Measurements from ENCODE around the gene THG1L.

The THG1L gene

DNA sequence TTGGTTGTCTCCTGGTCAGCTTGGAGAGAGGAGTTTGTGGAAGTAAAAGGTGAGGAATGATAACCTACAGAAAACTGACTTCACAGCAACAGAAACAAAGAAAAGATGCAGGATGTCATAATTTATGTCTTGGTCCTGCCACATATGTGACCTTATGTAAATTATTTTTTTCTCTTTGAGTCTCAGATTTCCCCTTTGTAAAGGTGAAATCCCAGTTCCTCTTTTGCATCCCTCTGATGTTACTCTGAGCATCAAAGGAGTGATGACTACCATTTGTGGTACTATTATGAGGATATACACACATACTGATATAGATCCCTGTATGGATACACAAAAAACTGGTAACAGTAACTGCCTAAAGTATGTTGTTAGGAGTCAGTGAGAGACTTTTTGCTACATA is 1.4 kb upstream of the THG1L start:
- H3K36me3 ChIP-seq (ENCODE audit: insufficient read depth, low read length): peaks cover 4% of the 10 kb centered on the region
- H3K4me1 ChIP-seq (ENCODE audit: control insufficient read depth, insufficient read depth, low read length): peaks cover 3% of the 10 kb centered on the region
- no peak overlapping the region for H3K4me3 ChIP-seq (ENCODE audit: low read length)
- H3K9me3 ChIP-seq (replicated peaks; ENCODE audit: low read length): no peaks in the 10 kb centered on the region
- no peaks in the 10 kb centered on the region for H3K27me3 ChIP-seq (ENCODE audit: control insufficient read depth, insufficient read depth, low read length)
- H3K9ac ChIP-seq (ENCODE audit: low read depth, low read length): no peak overlapping the region
- H3K4me2 ChIP-seq (ENCODE audit: low read length): no peak overlapping the region

DNA sequence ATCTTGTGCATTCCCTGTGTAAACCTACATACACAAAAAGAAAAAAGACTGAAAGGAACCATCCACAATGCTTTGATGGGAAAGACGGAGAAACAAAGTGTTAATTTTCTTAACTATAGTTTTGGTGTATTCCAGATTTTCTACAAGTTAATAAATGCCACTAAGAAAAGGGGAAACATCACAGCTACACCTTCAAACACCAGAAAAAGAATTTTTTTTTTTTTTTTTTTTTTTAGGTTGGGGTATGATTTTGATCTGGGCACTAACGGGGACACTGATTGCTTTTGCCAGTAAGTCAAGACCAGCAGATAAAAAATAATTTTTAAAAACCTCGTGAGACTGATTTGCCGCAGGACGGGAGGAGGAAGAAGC is 334 bp upstream of the THG1L start:
- Histone ChIP-seq H3K9me3 (replicated peaks; ENCODE audit: low read length) (no peaks in the 10 kb centered on the region), H3K4me1 (ENCODE audit: control insufficient read depth, insufficient read depth, low read length) (peaks cover 3% of the 10 kb centered on the region), H3K9ac (ENCODE audit: low read depth, low read length) (peak overlapping the region; percentile 90), H3K36me3 (ENCODE audit: insufficient read depth, low read length) (peaks cover 8% of the 10 kb centered on the region), H3K4me2 (ENCODE audit: low read length) (peak overlapping the region; percentile 97), H3K4me3 (ENCODE audit: low read length) (peak overlapping the region; percentile 93), H3K27me3 (ENCODE audit: control insufficient read depth, insufficient read depth, low read length) (no peaks in the 10 kb centered on the region)

DNA sequence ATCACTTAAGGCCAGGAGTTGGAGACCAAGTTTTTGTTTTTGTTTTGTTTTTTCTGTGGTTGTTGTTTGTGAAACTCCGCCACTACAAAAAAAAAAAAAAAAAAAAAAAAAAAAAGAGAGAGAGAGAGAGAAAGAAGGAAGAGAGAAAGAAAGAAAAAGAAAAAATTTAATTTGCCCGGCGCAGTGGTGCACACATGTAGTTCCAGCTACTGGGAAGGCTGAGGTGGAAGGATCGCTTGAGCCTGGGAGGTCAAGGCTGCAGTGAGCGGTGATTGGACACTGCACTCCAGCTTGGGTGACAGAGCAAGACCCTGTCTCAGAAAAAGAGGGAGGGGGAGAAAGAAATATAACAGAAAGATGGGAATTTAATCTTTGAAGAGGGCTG is 902 bp downstream of the THG1L start:
- Histone ChIP-seq H3K4me3 (ENCODE audit: low read length) (peak overlapping the region; percentile 93), H3K4me2 (ENCODE audit: low read length) (peak overlapping the region; percentile 97), H3K9ac (ENCODE audit: low read depth, low read length) (no peak overlapping the region), H3K4me1 (ENCODE audit: control insufficient read depth, insufficient read depth, low read length) (peaks cover 3% of the 10 kb centered on the region), H3K27me3 (ENCODE audit: control insufficient read depth, insufficient read depth, low read length) (no peaks in the 10 kb centered on the region), H3K36me3 (ENCODE audit: insufficient read depth, low read length) (peaks cover 8% of the 10 kb centered on the region), H3K9me3 (replicated peaks; ENCODE audit: low read length) (no peaks in the 10 kb centered on the region)

DNA sequence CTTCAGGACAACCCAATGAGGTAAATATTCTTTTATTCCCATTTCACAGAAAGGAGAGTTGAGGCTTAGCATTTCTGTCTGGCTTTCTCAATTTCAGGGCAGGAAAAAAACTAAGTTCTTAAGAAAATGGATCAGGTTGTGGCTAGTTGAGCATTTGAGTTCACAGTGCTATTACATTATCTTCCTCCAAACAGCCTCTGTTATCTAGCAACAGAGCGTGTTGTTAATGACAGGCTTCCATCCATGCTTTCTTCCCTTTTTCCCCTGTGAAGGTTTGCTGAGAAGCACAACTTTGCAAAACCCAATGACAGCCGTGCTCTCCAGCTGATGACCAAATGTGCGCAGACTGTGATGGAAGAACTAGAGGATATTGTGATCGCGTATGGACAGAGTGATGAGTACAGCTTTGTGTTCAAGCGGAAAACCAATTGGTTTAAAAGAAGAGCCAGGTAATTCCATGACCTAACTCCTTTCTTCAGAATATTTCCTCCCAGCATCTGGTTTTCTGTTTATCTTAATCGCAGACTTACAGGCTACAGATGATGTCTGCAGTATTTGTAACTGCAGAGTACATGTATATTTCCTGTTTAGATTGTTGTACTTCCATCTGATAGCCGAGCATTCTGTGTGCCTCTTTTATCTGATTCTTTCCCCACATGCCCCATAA is 1.5 kb downstream of the THG1L start:
- no peak overlapping the region for H3K9ac ChIP-seq (ENCODE audit: low read depth, low read length)
- H3K36me3 ChIP-seq (ENCODE audit: insufficient read depth, low read length): peaks cover 8% of the 10 kb centered on the region
- H3K4me3 ChIP-seq (ENCODE audit: low read length): no peak overlapping the region

DNA sequence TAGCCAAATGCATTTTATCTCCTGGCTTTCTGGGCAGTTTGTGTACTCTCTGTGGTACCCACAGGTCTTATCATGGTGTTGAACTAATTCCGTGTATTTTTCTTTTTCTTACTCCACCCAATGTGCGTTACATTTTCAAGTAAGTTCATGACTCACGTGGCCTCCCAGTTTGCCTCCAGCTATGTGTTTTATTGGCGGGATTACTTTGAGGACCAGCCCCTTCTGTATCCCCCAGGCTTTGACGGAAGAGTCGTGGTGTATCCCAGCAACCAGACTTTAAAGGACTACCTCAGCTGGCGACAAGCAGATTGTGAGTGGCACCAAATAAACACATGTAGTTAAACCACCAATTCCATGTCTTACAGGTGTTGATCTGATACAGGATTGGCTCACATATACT is 3.2 kb downstream of the THG1L start:
- Histone ChIP-seq H3K27me3 (ENCODE audit: control insufficient read depth, insufficient read depth, low read length) (no peaks in the 10 kb centered on the region), H3K9me3 (replicated peaks; ENCODE audit: low read length) (no peaks in the 10 kb centered on the region)

More for the DNA sequence above, 1.5 kb downstream of the THG1L start:
- no peaks in the 10 kb centered on the region for H3K27me3 ChIP-seq (ENCODE audit: control insufficient read depth, insufficient read depth, low read length)
- no peaks in the 10 kb centered on the region for H3K9me3 ChIP-seq (replicated peaks; ENCODE audit: low read length)
- H3K4me1 ChIP-seq (ENCODE audit: control insufficient read depth, insufficient read depth, low read length): peaks cover 3% of the 10 kb centered on the region
- no peak overlapping the region for H3K4me2 ChIP-seq (ENCODE audit: low read length)

DNA sequence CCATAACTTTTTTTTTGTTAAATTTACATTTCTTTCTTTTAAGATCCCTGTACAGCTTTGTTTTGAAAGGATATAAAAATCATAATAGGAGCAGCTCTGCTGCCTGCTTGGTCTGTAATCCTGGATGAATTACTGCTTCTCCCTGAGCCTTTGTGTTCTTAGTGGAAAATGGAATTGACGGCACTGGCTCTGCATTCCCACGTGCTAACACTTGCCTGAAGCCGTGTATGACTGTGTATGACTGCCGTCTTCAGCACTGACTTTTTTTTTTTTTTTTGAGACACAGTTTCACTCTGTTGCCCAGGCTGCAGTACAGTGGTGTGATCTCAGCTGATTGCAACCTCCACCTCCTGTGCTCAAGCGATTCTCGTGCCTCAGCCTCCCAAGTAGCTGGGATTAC is 4.8 kb downstream of the THG1L start:
- no peak overlapping the region for H3K4me2 ChIP-seq (ENCODE audit: low read length)
- peaks cover 21% of the 10 kb centered on the region for H3K36me3 ChIP-seq (ENCODE audit: insufficient read depth, low read length)
- peaks cover 3% of the 10 kb centered on the region for H3K4me1 ChIP-seq (ENCODE audit: control insufficient read depth, insufficient read depth, low read length)
- no peak overlapping the region for H3K9ac ChIP-seq (ENCODE audit: low read depth, low read length)
- H3K4me3 ChIP-seq (ENCODE audit: low read length): no peak overlapping the region
- H3K9me3 ChIP-seq (replicated peaks; ENCODE audit: low read length): no peaks in the 10 kb centered on the region
- no peaks in the 10 kb centered on the region for H3K27me3 ChIP-seq (ENCODE audit: control insufficient read depth, insufficient read depth, low read length)

More for the DNA sequence above, 3.2 kb downstream of the THG1L start:
- Histone ChIP-seq H3K4me3 (ENCODE audit: low read length) (no peak overlapping the region), H3K4me2 (ENCODE audit: low read length) (no peak overlapping the region), H3K36me3 (ENCODE audit: insufficient read depth, low read length) (peaks cover 17% of the 10 kb centered on the region), H3K9ac (ENCODE audit: low read depth, low read length) (no peak overlapping the region), H3K4me1 (ENCODE audit: control insufficient read depth, insufficient read depth, low read length) (peaks cover 3% of the 10 kb centered on the region)

DNA sequence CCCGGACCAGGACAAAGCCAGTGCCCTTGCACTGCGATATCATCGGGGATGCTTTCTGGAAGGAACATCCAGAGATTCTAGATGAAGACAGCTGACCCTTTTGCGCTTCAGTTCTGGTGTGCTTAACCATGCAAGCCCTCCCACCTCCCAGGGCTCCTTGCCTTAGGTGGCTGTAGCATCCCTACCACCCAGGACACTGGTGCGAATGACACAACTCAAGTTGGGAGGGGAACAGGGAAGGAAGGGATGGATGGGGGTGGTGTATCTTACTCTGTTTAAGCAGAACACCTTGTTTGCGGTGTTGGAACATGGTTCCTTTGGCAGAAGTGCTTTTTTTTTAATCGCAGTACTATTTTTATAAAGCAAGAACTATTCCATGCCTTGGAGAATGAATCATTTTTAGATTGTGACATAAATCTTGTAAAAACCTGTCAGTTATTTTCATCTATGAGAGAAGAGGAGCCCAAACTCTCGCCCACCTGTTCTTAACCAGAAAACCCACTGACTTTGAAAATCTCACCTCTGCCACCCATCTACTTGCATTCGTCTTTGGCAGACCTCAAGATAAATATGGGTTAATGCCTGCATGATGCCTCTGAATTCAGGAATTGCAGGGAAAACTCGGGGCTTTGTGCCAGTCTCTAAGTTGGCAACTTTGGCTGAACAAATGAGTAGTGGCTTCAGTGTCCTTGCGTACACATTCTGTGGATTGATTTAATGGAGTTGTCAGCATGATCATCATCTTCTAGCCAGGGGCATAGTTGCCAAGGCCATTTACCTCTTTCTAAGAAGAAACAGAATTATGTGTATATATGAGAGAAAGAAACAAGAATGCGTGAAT is 8.4 kb downstream of the THG1L start:
- Histone ChIP-seq H3K4me1 (ENCODE audit: control insufficient read depth, insufficient read depth, low read length) (peaks cover 3% of the 10 kb centered on the region), H3K36me3 (ENCODE audit: insufficient read depth, low read length) (peaks cover 18% of the 10 kb centered on the region), H3K27me3 (ENCODE audit: control insufficient read depth, insufficient read depth, low read length) (no peaks in the 10 kb centered on the region), H3K9ac (ENCODE audit: low read depth, low read length) (no peak overlapping the region), H3K4me3 (ENCODE audit: low read length) (no peak overlapping the region), H3K9me3 (replicated peaks; ENCODE audit: low read length) (no peaks in the 10 kb centered on the region), H3K4me2 (ENCODE audit: low read length) (no peak overlapping the region)

DNA sequence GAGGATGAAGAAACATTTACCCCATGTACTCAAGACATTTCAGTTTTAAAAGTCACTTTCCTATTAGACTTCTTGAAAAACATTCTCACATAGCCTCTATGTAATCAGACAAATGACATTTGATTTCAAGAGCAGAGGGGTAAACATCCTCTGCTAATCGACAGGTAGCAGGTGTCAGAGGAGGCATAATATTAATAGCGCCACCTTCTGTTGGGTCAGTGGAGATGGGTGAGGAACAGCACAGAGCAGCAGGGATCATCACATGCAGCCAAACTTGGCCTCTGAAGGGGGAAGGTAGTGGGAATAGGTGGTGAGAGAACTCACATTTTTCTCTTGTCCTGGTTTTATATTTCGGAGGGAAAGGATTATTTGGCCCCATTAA is 9.0 kb downstream of the THG1L start:
- Histone ChIP-seq H3K4me2 (ENCODE audit: low read length) (no peak overlapping the region), H3K9me3 (replicated peaks; ENCODE audit: low read length) (no peaks in the 10 kb centered on the region), H3K27me3 (ENCODE audit: control insufficient read depth, insufficient read depth, low read length) (no peaks in the 10 kb centered on the region), H3K4me1 (ENCODE audit: control insufficient read depth, insufficient read depth, low read length) (peaks cover 9% of the 10 kb centered on the region), H3K4me3 (ENCODE audit: low read length) (no peak overlapping the region), H3K9ac (ENCODE audit: low read depth, low read length) (no peak overlapping the region), H3K36me3 (ENCODE audit: insufficient read depth, low read length) (peaks cover 18% of the 10 kb centered on the region)

DNA sequence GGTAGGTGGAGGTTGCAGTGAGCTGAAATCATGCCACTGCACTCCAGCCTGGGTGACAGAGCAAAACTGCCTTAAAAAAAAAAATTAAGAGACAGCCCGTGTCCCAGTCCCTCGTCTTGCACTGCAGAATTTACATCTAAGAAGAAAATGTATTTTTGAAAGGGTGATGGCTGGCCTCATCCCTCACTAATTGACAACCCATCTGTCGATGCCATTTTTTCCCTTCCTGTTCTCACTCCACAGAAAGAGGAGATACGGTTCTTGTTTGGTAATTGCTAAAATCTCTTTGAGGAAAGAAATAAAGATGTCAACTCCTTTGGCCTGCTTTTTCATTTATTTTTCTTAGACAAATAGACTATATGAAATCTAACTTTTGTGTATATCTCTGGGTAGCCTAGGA is 9.9 kb downstream of the THG1L start:
- no peak overlapping the region for H3K9ac ChIP-seq (ENCODE audit: low read depth, low read length)
- H3K36me3 ChIP-seq (ENCODE audit: insufficient read depth, low read length): peaks cover 13% of the 10 kb centered on the region
- H3K9me3 ChIP-seq (replicated peaks; ENCODE audit: low read length): no peaks in the 10 kb centered on the region
- no peaks in the 10 kb centered on the region for H3K27me3 ChIP-seq (ENCODE audit: control insufficient read depth, insufficient read depth, low read length)
- H3K4me1 ChIP-seq (ENCODE audit: control insufficient read depth, insufficient read depth, low read length): peaks cover 10% of the 10 kb centered on the region
- H3K4me3 ChIP-seq (ENCODE audit: low read length): no peak overlapping the region
- H3K4me2 ChIP-seq (ENCODE audit: low read length): no peak overlapping the region

DNA sequence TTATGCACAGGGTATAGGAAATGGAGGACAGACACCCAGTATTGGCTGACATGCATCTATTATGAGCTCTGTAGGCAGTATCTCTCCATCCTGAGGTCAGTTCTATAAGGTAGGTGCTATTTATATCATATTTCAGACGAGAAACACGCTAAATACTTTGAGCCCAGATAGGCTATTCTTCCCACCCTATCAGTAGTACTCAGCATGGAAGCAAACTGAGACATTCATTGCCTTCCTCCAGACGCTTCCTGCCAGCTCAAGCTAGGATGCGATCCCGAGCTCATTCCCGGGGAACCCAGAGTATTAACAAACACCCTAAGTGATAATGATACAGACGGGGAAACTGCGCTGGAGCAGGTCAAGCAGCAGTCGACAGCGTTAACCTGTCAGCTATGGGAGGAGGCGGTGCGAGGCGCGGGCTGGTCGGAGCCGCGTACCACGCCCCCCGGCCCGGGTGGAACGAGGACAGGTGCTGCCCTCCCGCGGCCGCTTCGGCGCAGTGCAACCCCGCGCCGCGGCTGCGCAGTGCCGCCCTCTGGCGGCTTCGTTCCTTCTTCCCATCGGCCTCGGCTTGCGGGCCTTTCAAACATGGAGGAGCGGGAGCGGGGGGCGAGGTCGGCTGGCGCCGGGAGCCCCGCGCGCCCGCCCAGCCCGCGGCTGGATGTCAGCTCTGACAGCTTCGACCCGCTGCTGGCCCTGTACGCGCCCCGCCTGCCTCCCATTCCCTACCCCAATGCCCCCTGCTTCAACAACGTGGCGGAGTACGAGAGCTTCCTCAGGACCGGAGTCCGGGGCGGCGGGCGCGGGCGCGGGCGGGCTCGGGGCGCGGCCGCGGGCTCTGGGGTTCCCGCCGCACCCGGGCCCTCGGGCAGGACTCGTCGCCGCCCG is 12.2 kb downstream of the THG1L start, which contains the start of gene LSM11:
TSS of gene LSM11 (plus strand) at position 550 of the 888 bp plus-strand sequence. CDS start at position 589, 39 bp downstream.
- peaks cover 26% of the 10 kb centered on the region for H3K4me1 ChIP-seq (ENCODE audit: control insufficient read depth, insufficient read depth, low read length)

More for the DNA sequence above, 12.2 kb downstream of the THG1L start, which contains the start of gene LSM11:
- peaks cover 12% of the 10 kb centered on the region for H3K36me3 ChIP-seq (ENCODE audit: insufficient read depth, low read length)
- H3K4me3 ChIP-seq (ENCODE audit: low read length): peak within 1 kb of the TSS; percentile 75
- H3K4me2 ChIP-seq (ENCODE audit: low read length): peak within 1 kb of the TSS; percentile 100
- no peaks in the 10 kb centered on the region for H3K9me3 ChIP-seq (replicated peaks; ENCODE audit: low read length)
- H3K27me3 ChIP-seq (ENCODE audit: control insufficient read depth, insufficient read depth, low read length): no peaks in the 10 kb centered on the region
- H3K9ac ChIP-seq (ENCODE audit: low read depth, low read length): peak within 1 kb of the TSS; percentile 81

All from skeletal muscle satellite cell (primary cell).